DND-41 (cell line): Measurements from ENCODE around the gene SYT1.

Experiments used
- ATAC-seq: fragments of 200-7000 bp; cut with Tn5 transposase; 3 replicates; pipeline ENCODE4 v1.9.1; 2021; ENCODE audit warnings: low read depth; ENCODE audit not compliant: insufficient read depth
- DNase-seq: peaks from one replicate; pipeline ENCODE4 v3.0.0-alpha.2; 2020
- H2AFZ ChIP-seq: 2 replicates; pipeline ENCODE4 v1.6.0; 2012; ENCODE audit warnings: low read depth, low read length
- H3K27ac ChIP-seq: 2 replicates; pipeline ENCODE4 v1.5.1; 2012; ENCODE audit warnings: low read length, inconsistent platforms
- H3K27me3 ChIP-seq: fragments of 200-600 bp; sonication (generic); 2 replicates; pipeline ENCODE4 v1.6.0; 2012; ENCODE audit warnings: low read length, mild to moderate bottlenecking, inconsistent platforms; ENCODE audit not compliant: insufficient read depth, poor library complexity
- H3K36me3 ChIP-seq: 2 replicates; pipeline ENCODE4 v1.5.1; 2012; ENCODE audit warnings: low read length, inconsistent platforms; ENCODE audit not compliant: insufficient read depth
- H3K4me1 ChIP-seq: 2 replicates; pipeline ENCODE4 v1.5.1; 2012; ENCODE audit warnings: mild to moderate bottlenecking, low read length; ENCODE audit not compliant: insufficient read depth
- H3K4me2 ChIP-seq: 2 replicates; pipeline ENCODE4 v1.6.0; 2012; ENCODE audit warnings: mild to moderate bottlenecking, moderate library complexity, low read length, inconsistent platforms; ENCODE audit not compliant: insufficient read depth
- H3K4me3 ChIP-seq, 2 experiments: fragments of 200-600 bp in 1 of 2; shearing (Covaris generic) in 1 of 2; 2 replicates each; pipeline ENCODE4 v1.5.1; 2012 to 2016; ENCODE audit warnings: inconsistent platforms in 2 of 2, low read length in 2 of 2, mild to moderate bottlenecking in 2 of 2, low read depth in 1 of 2, moderate library complexity in 1 of 2
- H3K79me2 ChIP-seq: 2 replicates; pipeline ENCODE4 v1.6.0; 2012; ENCODE audit warnings: low read length, inconsistent platforms; ENCODE audit not compliant: insufficient read depth
- H3K9ac ChIP-seq: 2 replicates; pipeline ENCODE4 v1.6.0; 2012; ENCODE audit warnings: low read depth, mild to moderate bottlenecking, inconsistent platforms, low read length, moderate library complexity
- H3K9me3 ChIP-seq: 2 replicates; pipeline ENCODE4 v1.5.1; 2012; ENCODE audit warnings: low read length, moderate library complexity, mild to moderate bottlenecking, inconsistent platforms; ENCODE audit not compliant: insufficient read depth, severe bottlenecking
- H4K20me1 ChIP-seq: 2 replicates; pipeline ENCODE4 v1.6.0; 2012; ENCODE audit warnings: low read length; ENCODE audit not compliant: insufficient read depth
- EZH2 ChIP-seq: IDR thresholded peaks from 3 replicates; pipeline ENCODE4 v1.6.1; 2012; ENCODE audit warnings: borderline replicate concordance, low read depth, mild to moderate bottlenecking, moderate library complexity, low read length, inconsistent platforms; ENCODE audit not compliant: severe bottlenecking
- TF ChIP-seq, protein P1 (sequence below): IDR thresholded peaks from 2 replicates; pipeline ENCODE4 v1.5.1; 2012; ENCODE audit warnings: borderline replicate concordance, low read length, moderate library complexity, mild to moderate bottlenecking; ENCODE audit not compliant: poor library complexity, severe bottlenecking; ENCODE audit errors: extremely low read depth

SYT1 gene

DNA sequence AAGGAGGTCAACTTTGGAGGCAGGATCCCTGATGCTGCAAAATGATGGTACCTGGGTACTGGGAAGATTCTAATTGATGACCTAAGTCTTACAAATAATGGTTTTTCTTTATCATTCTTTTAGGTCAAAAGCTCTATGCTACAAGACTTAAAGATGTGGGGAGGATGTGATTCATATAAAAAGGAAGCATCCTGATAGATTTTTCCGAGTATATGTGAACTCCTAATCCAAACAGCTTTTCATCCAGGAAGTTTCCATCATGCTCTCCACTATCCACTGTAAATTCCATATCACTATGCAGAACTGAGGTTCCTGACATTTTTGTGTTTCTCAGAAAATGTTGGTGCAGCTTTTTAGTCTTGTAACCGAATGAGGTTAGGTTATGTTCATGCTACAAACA is 533.0 kb downstream of the SYT1 start:
- Histone ChIP-seq H4K20me1 (no peaks in the 10 kb centered on the region), H3K79me2 (no peaks in the 10 kb centered on the region), H3K9me3 (no peaks in the 10 kb centered on the region), H3K4me1 (no peaks in the 10 kb centered on the region), H3K4me2 (no peak overlapping the region), H3K27ac (no peak overlapping the region), H3K27me3 (no peaks in the 10 kb centered on the region), H3K9ac (no peak overlapping the region), H2AFZ (no peak overlapping the region), H3K4me3 (no peak overlapping the region), H3K36me3 (no peaks in the 10 kb centered on the region)
- DNase-seq (no peak), ATAC-seq (no peak)
- TF ChIP-seq EZH2: no peak
- TF ChIP-seq, protein P1, sequence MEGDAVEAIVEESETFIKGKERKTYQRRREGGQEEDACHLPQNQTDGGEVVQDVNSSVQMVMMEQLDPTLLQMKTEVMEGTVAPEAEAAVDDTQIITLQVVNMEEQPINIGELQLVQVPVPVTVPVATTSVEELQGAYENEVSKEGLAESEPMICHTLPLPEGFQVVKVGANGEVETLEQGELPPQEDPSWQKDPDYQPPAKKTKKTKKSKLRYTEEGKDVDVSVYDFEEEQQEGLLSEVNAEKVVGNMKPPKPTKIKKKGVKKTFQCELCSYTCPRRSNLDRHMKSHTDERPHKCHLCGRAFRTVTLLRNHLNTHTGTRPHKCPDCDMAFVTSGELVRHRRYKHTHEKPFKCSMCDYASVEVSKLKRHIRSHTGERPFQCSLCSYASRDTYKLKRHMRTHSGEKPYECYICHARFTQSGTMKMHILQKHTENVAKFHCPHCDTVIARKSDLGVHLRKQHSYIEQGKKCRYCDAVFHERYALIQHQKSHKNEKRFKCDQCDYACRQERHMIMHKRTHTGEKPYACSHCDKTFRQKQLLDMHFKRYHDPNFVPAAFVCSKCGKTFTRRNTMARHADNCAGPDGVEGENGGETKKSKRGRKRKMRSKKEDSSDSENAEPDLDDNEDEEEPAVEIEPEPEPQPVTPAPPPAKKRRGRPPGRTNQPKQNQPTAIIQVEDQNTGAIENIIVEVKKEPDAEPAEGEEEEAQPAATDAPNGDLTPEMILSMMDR: no peak

DNA sequence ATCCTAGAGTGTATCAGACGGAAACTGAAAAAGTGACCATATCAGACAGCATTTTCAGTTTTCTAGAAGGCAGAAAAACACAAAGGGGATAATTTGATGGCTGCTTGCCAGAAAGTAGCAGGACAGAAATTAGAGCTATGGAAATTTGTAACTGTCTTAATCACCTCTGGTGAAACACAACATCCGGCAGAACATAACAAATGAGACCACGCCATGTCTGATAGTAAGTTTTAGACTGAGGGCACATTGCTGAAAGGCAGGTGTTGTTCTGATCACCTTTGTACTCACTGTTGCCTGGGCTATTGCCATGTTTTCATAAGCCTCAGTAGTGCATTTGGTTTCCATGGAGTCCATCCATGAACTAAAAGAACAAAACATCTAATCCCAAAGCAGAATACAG is 535.9 kb downstream of the SYT1 start:
- H3K9me3 ChIP-seq: no peaks in the 10 kb centered on the region
- no peak overlapping the region for H3K9ac ChIP-seq
- H3K4me1 ChIP-seq: no peaks in the 10 kb centered on the region
- no peak overlapping the region for H3K4me3 ChIP-seq
- H3K27me3 ChIP-seq: no peaks in the 10 kb centered on the region
- H3K36me3 ChIP-seq: no peaks in the 10 kb centered on the region
- H3K79me2 ChIP-seq: no peaks in the 10 kb centered on the region
- TF ChIP-seq EZH2: no peak
- TF ChIP-seq, protein P1: no peak
- ATAC-seq (no peak), DNase-seq (no peak)
- no peak overlapping the region for H2AFZ ChIP-seq
- H3K4me2 ChIP-seq: no peak overlapping the region
- no peaks in the 10 kb centered on the region for H4K20me1 ChIP-seq
- no peak overlapping the region for H3K27ac ChIP-seq

DNA sequence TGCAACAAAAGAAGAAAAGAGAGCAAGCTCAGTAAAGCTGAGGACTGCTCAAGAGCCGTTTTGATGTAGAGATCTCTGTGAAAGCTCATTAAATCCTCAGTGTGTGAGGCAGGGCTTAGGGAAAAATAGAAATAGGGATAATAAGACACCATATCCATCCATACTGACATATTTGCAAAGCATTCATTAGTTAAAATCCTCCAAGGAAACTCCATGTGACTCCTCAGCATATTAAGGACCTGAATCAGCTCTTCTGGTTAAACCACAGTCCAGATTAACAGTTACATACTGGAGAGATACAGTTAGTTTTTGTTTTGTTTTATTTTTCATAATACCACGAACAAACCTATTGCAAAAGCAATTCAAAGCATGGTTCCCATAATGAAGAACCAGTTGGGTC is 538.0 kb downstream of the SYT1 start:
- no peaks in the 10 kb centered on the region for H4K20me1 ChIP-seq
- TF ChIP-seq, protein P1: no peak
- TF ChIP-seq EZH2: no peak
- no peaks in the 10 kb centered on the region for H3K79me2 ChIP-seq
- H3K4me2 ChIP-seq: no peak overlapping the region
- H3K27ac ChIP-seq: no peak overlapping the region
- no peak overlapping the region for H3K4me3 ChIP-seq
- ATAC-seq (no peak), DNase-seq (no peak)
- H2AFZ ChIP-seq: no peak overlapping the region
- no peak overlapping the region for H3K9ac ChIP-seq
- no peaks in the 10 kb centered on the region for H3K4me1 ChIP-seq
- no peaks in the 10 kb centered on the region for H3K36me3 ChIP-seq
- no peaks in the 10 kb centered on the region for H3K9me3 ChIP-seq
- H3K27me3 ChIP-seq: no peaks in the 10 kb centered on the region

DNA sequence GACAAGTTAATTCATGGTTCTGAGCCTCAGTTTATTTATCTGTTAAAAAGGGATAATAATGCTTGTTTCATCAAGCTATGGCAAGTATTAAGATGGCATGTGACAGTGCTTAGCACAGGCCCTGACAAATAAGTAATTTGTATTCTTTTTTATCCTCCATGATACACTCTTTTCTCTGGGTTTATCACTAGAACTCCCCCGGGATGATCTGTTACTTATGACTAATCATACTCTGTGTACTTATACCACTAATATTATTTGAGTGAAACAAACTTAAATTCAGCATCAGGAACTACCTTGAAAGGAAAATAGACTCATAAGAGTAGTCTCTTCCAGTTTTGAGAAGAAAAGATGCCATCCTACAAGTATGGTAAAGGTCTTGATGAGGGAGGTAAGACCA is 542.4 kb downstream of the SYT1 start:
- H3K9me3 ChIP-seq: no peaks in the 10 kb centered on the region
- no peak overlapping the region for H3K4me3 ChIP-seq
- H4K20me1 ChIP-seq: no peaks in the 10 kb centered on the region
- no peaks in the 10 kb centered on the region for H3K36me3 ChIP-seq
- H3K27me3 ChIP-seq: no peaks in the 10 kb centered on the region
- no peaks in the 10 kb centered on the region for H3K4me1 ChIP-seq
- TF ChIP-seq EZH2: no peak
- TF ChIP-seq, protein P1: no peak
- ATAC-seq (no peak), DNase-seq (no peak)
- H2AFZ ChIP-seq: no peak overlapping the region
- H3K9ac ChIP-seq: no peak overlapping the region
- H3K4me2 ChIP-seq: no peak overlapping the region
- H3K27ac ChIP-seq: no peak overlapping the region
- no peaks in the 10 kb centered on the region for H3K79me2 ChIP-seq
